GM18909 (cell line): ENCODE data around the gene NUP188.

ENCODE experiments used
- ATAC-seq: cut with Tn5 transposase; IDR thresholded peaks from one replicate; pipeline ENCODE4 v1.9.1; 2021; ENCODE audit warnings: mild to moderate bottlenecking; ENCODE audit not compliant: unreplicated experiment, poor library complexity

NUP188 gene

GRCh38 chr9:129053020-129053419 lies 105.5 kb downstream of the NUP188 start:
- no peak for ATAC-seq

GRCh38 chr9:129054163-129054851 lies 106.8 kb downstream of the NUP188 start:
- ATAC-seq: no peak
